Measurements from ENCODE around the gene SLC25A48. TPM values are rescaled to one million over a fixed set of nuclear protein-coding genes. Genes with fewer than 3 reads are reported as not detected.

SLC25A48 gene
- total and polyA plus RNA-seq, 2 donors (not counting 1 experiment from before 2014, with no cell fraction given) = not detected

GRCh38 chr5:135877570-135878155 is 43.2 kb downstream of the SLC25A48 start:
- no peaks in the 10 kb centered on the region for H3K79me2 ChIP-seq (ENCODE audit: control insufficient read depth, insufficient read depth, low read length)
- TF ChIP-seq CTCF (conservative IDR thresholded peaks at IDR 0.05 in 1 of 2, IDR thresholded peaks at IDR 0.05 in 1 of 2; ENCODE audit: low read depth in 1 of 2, low read length in 2 of 2) (no peak), EZH2 (IDR thresholded peaks at IDR 0.05; ENCODE audit: low read length, missing control alignments) (no peak)
- H3K27me3 ChIP-seq (ENCODE audit: control insufficient read depth, insufficient read depth, low read length) = no peaks in the 10 kb centered on the region
- no peaks in the 10 kb centered on the region for H3K4me1 ChIP-seq (ENCODE audit: control insufficient read depth, extremely low read depth, insufficient read depth, low read length)
- H3K36me3 ChIP-seq (ENCODE audit: control insufficient read depth, insufficient read depth, low read length) = no peaks in the 10 kb centered on the region
- H3K4me2 ChIP-seq (ENCODE audit: extremely low read depth, insufficient read depth, low read length) = no peak overlapping the region
- H3K4me3 ChIP-seq (replicated peaks in 1 of 4; ENCODE audit: control extremely low read depth in 1 of 4, insufficient read depth in 1 of 4, low read depth in 3 of 4, low read length in 4 of 4) = no peak overlapping the region
- H2AFZ ChIP-seq (ENCODE audit: low read length) = no peak overlapping the region
- DNase-seq (ENCODE audit: low read depth in 2 of 2) = no peak
- no peaks in the 10 kb centered on the region for H3K9me3 ChIP-seq (ENCODE audit: control insufficient read depth, insufficient read depth, low read depth, low read length)
- H4K20me1 ChIP-seq (ENCODE audit: control insufficient read depth, extremely low read depth, insufficient read depth, low read length) = no peaks in the 10 kb centered on the region
- H3K9ac ChIP-seq (ENCODE audit: insufficient read depth, low read length) = no peak overlapping the region
- H3K27ac ChIP-seq (ENCODE audit: insufficient read depth, low read length) = no peak overlapping the region

GRCh38 chr5:135878156-135878620 is 43.7 kb downstream of the SLC25A48 start:
- no peaks in the 10 kb centered on the region for H4K20me1 ChIP-seq (ENCODE audit: control insufficient read depth, extremely low read depth, insufficient read depth, low read length)
- no peak for DNase-seq (ENCODE audit: low read depth in 2 of 2)

GRCh38 chr5:135879591-135879990 is 45.1 kb downstream of the SLC25A48 start:
- Histone ChIP-seq H3K27ac (ENCODE audit: insufficient read depth, low read length) (no peak overlapping the region), H3K79me2 (ENCODE audit: control insufficient read depth, insufficient read depth, low read length) (no peaks in the 10 kb centered on the region), H3K27me3 (ENCODE audit: control insufficient read depth, insufficient read depth, low read length) (peaks cover 2% of the 10 kb centered on the region), H3K36me3 (ENCODE audit: control insufficient read depth, insufficient read depth, low read length) (no peaks in the 10 kb centered on the region), H3K4me3 (replicated peaks in 1 of 4; ENCODE audit: control extremely low read depth in 1 of 4, insufficient read depth in 1 of 4, low read depth in 3 of 4, low read length in 4 of 4) (no peak overlapping the region), H4K20me1 (ENCODE audit: control insufficient read depth, extremely low read depth, insufficient read depth, low read length) (no peaks in the 10 kb centered on the region), H2AFZ (ENCODE audit: low read length) (no peak overlapping the region), H3K4me2 (ENCODE audit: extremely low read depth, insufficient read depth, low read length) (no peak overlapping the region), H3K4me1 (ENCODE audit: control insufficient read depth, extremely low read depth, insufficient read depth, low read length) (no peaks in the 10 kb centered on the region), H3K9ac (ENCODE audit: insufficient read depth, low read length) (no peak overlapping the region), H3K9me3 (ENCODE audit: control insufficient read depth, insufficient read depth, low read depth, low read length) (no peaks in the 10 kb centered on the region)
- TF ChIP-seq EZH2 (IDR thresholded peaks at IDR 0.05; ENCODE audit: low read length, missing control alignments) = no peak
- no peak for TF ChIP-seq CTCF (conservative IDR thresholded peaks at IDR 0.05 in 1 of 2, IDR thresholded peaks at IDR 0.05 in 1 of 2; ENCODE audit: low read depth in 1 of 2, low read length in 2 of 2)
- no peak for DNase-seq (ENCODE audit: low read depth in 2 of 2)

More at GRCh38 chr5:135878156-135878620, 43.7 kb downstream of the SLC25A48 start:
- H3K36me3 ChIP-seq (ENCODE audit: control insufficient read depth, insufficient read depth, low read length) = no peaks in the 10 kb centered on the region
- H3K27me3 ChIP-seq (ENCODE audit: control insufficient read depth, insufficient read depth, low read length) = no peaks in the 10 kb centered on the region
- no peak overlapping the region for H2AFZ ChIP-seq (ENCODE audit: low read length)
- no peak overlapping the region for H3K27ac ChIP-seq (ENCODE audit: insufficient read depth, low read length)
- no peak overlapping the region for H3K4me2 ChIP-seq (ENCODE audit: extremely low read depth, insufficient read depth, low read length)
- H3K9me3 ChIP-seq (ENCODE audit: control insufficient read depth, insufficient read depth, low read depth, low read length) = no peaks in the 10 kb centered on the region
- TF ChIP-seq CTCF (conservative IDR thresholded peaks at IDR 0.05 in 1 of 2, IDR thresholded peaks at IDR 0.05 in 1 of 2; ENCODE audit: low read depth in 1 of 2, low read length in 2 of 2) (no peak), EZH2 (IDR thresholded peaks at IDR 0.05; ENCODE audit: low read length, missing control alignments) (no peak)
- no peaks in the 10 kb centered on the region for H3K4me1 ChIP-seq (ENCODE audit: control insufficient read depth, extremely low read depth, insufficient read depth, low read length)
- no peak overlapping the region for H3K4me3 ChIP-seq (replicated peaks in 1 of 4; ENCODE audit: control extremely low read depth in 1 of 4, insufficient read depth in 1 of 4, low read depth in 3 of 4, low read length in 4 of 4)
- no peaks in the 10 kb centered on the region for H3K79me2 ChIP-seq (ENCODE audit: control insufficient read depth, insufficient read depth, low read length)
- H3K9ac ChIP-seq (ENCODE audit: insufficient read depth, low read length) = no peak overlapping the region

Data from fibroblast of lung (primary cell).